ENCODE data around the gene IRF2.
"Not testable (repeated sequence)": the region's sequence is repeated elsewhere in the genome, so short reads cannot be mapped to it uniquely, and the experiment has no call there.

The IRF2 gene

GRCh38 chr4:184347251-184348239 is 126.8 kb downstream of the IRF2 start:
- no peak for DNase-seq (ENCODE audit: low read depth in 2 of 2)

GRCh38 chr4:184346682-184347081 is 127.7 kb downstream of the IRF2 start:
- DNase-seq (ENCODE audit: low read depth in 2 of 2) = no peak

GRCh38 chr4:184346273-184346672 is 128.1 kb downstream of the IRF2 start:
- not testable (repeated sequence) for DNase-seq (ENCODE audit: low read depth in 2 of 2)

GRCh38 chr4:184345573-184345922 is 128.8 kb downstream of the IRF2 start:
- no peak for DNase-seq (ENCODE audit: low read depth in 2 of 2)

- DNase-seq (ENCODE audit: low read depth in 2 of 2) = no peak
Measured at GRCh38 chr4:184344899-184345572, 129.3 kb downstream of the IRF2 start.

GRCh38 chr4:184344435-184344834 is 129.9 kb downstream of the IRF2 start:
- no peak for DNase-seq (ENCODE audit: low read depth in 2 of 2)

- DNase-seq (ENCODE audit: low read depth in 2 of 2) = peak in 1 of 2 experiments; percentile 41
Measured at GRCh38 chr4:184343502-184344177, 130.7 kb downstream of the IRF2 start.

GRCh38 chr4:184342857-184343237 is 131.5 kb downstream of the IRF2 start:
- not testable (repeated sequence) for DNase-seq (ENCODE audit: low read depth in 2 of 2)

GRCh38 chr4:184342167-184342856 is 132.0 kb downstream of the IRF2 start:
- DNase-seq (ENCODE audit: low read depth in 2 of 2) = no peak

GRCh38 chr4:184339398-184340193 is 134.8 kb downstream of the IRF2 start:
- not testable (repeated sequence) for DNase-seq (ENCODE audit: low read depth in 2 of 2)

- no peak for DNase-seq (ENCODE audit: low read depth in 2 of 2)
Measured at GRCh38 chr4:184337907-184338306, 136.4 kb downstream of the IRF2 start.

Measured in stimulated activated CD4-positive, alpha-beta T cell treated with anti-CD3 and anti-CD28 coated beads, Interleukin-12 subunit alpha, Interleukin-12 subunit beta, amount 100 ng/mL, for 24 hours (primary cell).